ENCODE results near the gene TMEM219.
A peak's percentile ranks its signal among the peaks of the same experiment; 100 is the strongest.
"Not testable (repeated sequence)": the region's sequence is repeated elsewhere in the genome, so short reads cannot be mapped to it uniquely, and the experiment has no call there.

The TMEM219 gene

GRCh38 chr16:29996766-29997250 lies 34.9 kb downstream of the TMEM219 start:
- no peak for DNase-seq

GRCh38 chr16:29999605-30000004 lies 37.7 kb downstream of the TMEM219 start:
- no peak for DNase-seq

- DNase-seq: no peak
Observed at GRCh38 chr16:30000735-30001631, 39.1 kb downstream of the TMEM219 start.

GRCh38 chr16:30002614-30003346 lies 40.9 kb downstream of the TMEM219 start:
- no peak for DNase-seq

GRCh38 chr16:30003670-30004423 lies 42.0 kb downstream of the TMEM219 start:
- DNase-seq: no peak

GRCh38 chr16:30004424-30004776 lies 42.5 kb downstream of the TMEM219 start:
- peak; percentile 77 for DNase-seq

GRCh38 chr16:30004811-30005242 lies 42.9 kb downstream of the TMEM219 start:
- DNase-seq: peak; percentile 65

- DNase-seq: peak; percentile 13
Observed at GRCh38 chr16:30005341-30006094, 43.6 kb downstream of the TMEM219 start.

GRCh38 chr16:30006095-30006473 lies 44.2 kb downstream of the TMEM219 start:
- DNase-seq: no peak

- DNase-seq: no peak
Observed at GRCh38 chr16:30006659-30007377, 44.9 kb downstream of the TMEM219 start.

GRCh38 chr16:30007378-30007895 lies 45.6 kb downstream of the TMEM219 start:
- DNase-seq: no peak

GRCh38 chr16:30009085-30009862 lies 47.4 kb downstream of the TMEM219 start:
- no peak for DNase-seq

GRCh38 chr16:30009990-30010843 lies 48.3 kb downstream of the TMEM219 start:
- no peak for DNase-seq

GRCh38 chr16:30010844-30011713 lies 49.2 kb downstream of the TMEM219 start, which contains the start of gene DOC2A:
DOC2A (minus strand) TSS chr16:30011027; CDS start chr16:30010222, 805 bp downstream.
- DNase-seq: peak; percentile 74

- DNase-seq: no peak
Observed at GRCh38 chr16:30011714-30012504, 50.0 kb downstream of the TMEM219 start.

GRCh38 chr16:30012598-30012997 lies 50.7 kb downstream of the TMEM219 start:
- not testable (repeated sequence) for DNase-seq

GRCh38 chr16:30015450-30015849 lies 53.6 kb downstream of the TMEM219 start:
- DNase-seq: not testable (repeated sequence)
